NCI-H524 (cell line): ENCODE results near the gene DGCR2.
"Not testable (repeated sequence)": the region's sequence is repeated elsewhere in the genome, so short reads cannot be mapped to it uniquely, and the experiment has no call there.

Experiments
- DNase-seq, 2 experiments: peaks; one replicate each; lab custom pipeline; 2025; lab: John Stamatoyannopoulos, UW

Gene DGCR2

GRCh38 chr22:19040888-19041703, 81.1 kb downstream of the DGCR2 start:
- no peak for DNase-seq

GRCh38 chr22:19040391-19040861, 81.8 kb downstream of the DGCR2 start:
- DNase-seq: no peak

GRCh38 chr22:19039796-19040280, 82.4 kb downstream of the DGCR2 start:
- DNase-seq: no peak

- DNase-seq: no peak
Measured at GRCh38 chr22:19039448-19039780, 82.8 kb downstream of the DGCR2 start.

DNA sequence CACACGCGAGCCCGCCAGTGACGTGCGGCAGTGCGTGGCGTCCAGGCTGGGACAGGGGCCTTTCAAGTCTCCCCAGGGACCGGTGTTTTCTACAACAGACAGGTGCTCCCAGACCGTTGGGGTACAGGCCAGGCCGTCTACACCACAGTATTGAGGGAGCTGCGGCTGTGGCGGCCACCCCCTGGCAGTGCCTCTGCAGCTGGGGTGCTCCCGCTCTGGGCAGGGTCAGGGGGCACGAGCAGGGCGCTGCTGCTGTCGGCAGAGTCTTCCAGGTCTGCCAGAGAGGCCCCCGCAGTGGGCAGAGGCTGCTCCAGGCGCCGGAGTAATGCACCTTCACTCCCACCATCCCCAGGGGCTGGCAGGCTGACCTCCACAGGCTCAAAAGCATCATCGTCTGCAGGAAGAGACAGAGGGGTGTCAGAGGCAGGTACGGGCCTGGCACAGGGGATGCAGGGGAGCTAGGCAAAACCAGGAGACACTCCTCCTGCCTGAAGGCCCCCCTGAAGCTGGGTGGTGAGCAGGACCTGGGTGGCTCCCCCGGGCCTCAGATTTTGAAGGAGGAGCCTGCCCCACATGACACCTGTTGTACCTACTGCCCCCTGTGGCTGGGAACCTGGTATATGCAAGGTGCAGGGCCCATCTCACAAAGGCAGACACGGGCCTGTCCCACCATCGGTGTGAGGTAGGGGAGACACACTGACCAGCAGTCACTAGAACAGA, 83.3 kb downstream of the DGCR2 start:
- DNase-seq: no peak

DNA sequence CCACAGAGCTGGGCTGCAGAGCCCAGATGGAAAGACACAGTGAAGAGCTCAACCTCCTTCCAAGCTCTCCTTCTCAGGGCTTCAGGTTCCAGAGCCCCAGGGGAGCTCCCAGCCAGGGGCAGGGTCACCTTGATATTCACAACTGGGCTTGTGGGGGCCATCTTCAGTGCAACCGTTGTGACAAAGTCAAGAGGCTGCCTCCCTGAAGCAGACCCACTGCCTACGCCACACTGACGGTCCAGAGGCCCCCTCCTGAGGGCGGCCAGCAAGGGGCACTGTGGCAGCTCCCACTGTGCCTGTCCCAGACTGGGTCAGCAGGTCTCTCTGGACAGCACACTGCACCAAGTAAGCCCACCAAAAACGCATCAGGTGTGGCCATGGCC, 84.1 kb downstream of the DGCR2 start:
- DNase-seq: no peak

DNA sequence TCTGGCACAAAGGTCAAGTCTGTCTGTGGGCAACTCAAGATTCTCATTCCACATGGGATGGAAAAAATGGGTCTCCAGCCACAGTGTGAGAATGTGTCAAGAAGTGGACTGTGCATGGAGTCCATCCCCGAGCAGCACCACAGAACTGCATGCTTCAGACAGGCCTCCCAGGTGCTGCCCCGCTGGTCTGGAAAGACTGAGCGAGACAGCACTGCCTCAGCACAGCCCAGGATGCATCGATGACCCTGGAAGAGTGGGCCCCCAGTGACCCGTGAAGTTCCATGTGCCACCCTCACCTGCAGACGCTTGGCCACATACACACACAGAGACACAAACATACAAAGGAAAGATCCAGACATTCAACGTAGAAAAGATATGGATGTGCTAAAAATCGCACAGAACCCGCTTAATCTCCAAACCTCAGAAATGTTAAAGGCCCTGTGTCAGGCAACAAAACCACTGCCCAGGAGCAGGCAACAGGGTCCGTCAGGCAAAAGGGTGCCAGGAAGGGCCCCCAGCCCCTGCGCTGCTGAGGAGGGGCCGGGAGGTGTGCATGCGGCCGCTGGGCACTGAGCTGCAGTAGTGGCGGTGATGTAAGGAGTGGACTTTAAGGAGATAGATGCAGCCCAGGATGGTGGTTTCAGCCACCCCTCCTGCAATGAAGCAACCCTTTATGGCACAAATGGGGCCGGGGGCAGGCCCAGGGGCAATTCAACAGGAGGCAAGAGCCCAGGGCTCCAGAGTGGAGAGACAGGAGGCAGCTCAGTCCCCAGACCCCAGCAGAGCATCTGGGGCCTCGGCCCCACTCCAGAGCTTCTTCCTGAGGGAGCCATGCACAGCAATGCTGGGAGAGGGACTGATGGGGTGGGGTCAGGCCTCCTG, 84.7 kb downstream of the DGCR2 start:
- DNase-seq: no peak

DNA sequence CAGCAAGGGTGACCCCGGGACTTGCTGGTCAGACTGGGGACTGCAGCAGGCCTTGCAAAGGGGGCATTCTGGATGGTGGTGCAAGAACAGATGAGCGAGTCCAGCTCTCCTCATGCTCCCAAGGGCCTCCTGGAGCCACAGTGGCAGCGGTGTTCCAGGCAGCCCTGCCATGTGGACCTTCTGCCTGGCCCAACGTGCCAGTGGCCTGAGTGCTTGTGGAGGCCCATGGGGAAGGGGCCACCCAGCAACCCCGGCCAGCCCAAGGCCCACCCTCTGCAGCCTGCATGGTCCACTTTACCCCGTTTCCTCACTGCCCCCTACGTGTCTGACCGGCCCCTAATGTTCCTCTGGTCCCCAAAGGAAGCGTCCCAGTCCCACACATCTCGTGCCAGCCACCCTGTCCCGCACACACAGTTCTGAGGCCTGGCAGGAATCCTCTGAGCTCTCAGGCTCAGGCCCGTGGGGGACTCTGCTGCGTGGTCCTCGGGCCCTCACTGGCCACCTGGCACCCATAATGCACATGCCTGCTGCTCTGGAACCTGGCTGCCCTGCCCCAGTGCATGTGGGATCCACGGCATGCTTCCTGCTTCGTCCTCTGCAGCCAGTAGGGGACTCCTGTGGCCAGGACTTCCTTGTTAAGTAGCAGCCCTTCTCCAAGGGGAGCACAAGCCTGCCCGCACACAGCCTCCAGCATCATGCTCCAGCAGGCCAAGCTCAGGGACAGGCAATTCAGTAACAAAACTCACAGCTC, 85.5 kb downstream of the DGCR2 start:
- peak; percentile 27 to 72 for DNase-seq

DNA sequence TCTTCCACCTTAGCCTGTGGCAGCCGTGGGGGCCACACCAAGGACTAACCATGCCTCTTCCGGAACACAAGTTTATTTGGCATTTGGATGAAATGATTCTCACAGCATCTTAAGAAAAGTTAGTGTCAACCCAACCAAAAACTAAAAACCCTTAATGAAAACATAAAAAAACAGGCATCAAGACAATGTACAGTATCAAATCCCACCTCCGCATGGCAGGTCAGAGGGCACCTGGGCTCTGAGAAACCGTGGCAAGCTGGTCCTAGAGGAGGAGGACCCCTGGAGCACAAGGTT, 86.0 kb downstream of the DGCR2 start:
- DNase-seq: no peak

GRCh38 chr22:19035474-19036228, 86.6 kb downstream of the DGCR2 start:
- DNase-seq: peak; percentile 87 to 98

DNA sequence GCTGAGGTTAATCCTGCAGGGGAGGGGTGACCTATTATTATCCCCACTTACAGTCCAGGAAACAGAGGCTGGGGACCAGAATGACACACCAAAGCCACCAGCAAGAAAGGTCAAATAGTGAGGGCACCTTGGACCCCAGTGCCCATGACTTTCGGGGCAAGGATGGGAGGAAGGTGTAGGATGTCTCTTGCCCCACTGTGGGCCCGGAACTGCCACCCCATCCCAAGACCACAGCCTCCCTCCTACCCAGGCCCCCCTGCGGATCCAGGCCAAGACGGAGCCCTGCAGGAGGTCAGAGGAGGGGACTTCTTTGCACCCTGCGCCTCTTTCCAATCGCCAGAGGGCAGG, 87.1 kb downstream of the DGCR2 start:
- DNase-seq: not testable (repeated sequence)

- DNase-seq: not testable (repeated sequence)
Measured at GRCh38 chr22:19034724-19035120, 87.5 kb downstream of the DGCR2 start.

DNA sequence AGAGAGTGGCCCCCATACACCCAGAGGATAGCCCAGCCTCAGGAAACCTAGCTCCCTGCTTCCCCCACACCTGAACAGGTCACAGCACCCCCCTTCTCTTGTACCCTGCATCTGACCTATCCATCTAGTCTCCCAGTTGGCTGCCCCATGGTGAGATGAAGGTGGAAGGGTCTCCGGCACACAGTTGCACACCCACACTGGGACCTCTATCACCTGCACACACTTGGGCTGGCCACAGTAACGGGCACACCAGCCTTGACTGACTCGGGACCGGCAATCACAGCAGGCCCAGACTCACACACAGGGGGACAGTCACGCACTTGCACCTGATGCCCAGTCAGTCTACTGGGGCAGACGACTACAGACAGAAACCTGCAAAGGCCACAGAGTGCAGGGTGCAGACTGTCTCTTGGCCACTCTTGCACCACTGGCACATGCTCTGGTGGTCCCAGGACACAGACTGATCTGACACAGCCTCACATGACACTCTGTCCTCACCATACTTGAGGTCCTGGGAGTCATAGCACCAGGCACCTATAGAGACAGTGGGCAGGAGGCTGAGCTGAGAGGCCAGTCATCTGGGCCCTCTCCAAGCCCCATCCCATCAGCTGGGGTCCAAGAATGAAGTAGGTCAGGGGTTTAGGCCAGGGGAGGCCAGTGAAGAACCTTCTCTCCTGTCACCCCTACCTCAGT, 88.0 kb downstream of the DGCR2 start:
- not testable (repeated sequence) for DNase-seq

- not testable (repeated sequence) for DNase-seq
Measured at GRCh38 chr22:19033568-19033905, 88.7 kb downstream of the DGCR2 start.

DNA sequence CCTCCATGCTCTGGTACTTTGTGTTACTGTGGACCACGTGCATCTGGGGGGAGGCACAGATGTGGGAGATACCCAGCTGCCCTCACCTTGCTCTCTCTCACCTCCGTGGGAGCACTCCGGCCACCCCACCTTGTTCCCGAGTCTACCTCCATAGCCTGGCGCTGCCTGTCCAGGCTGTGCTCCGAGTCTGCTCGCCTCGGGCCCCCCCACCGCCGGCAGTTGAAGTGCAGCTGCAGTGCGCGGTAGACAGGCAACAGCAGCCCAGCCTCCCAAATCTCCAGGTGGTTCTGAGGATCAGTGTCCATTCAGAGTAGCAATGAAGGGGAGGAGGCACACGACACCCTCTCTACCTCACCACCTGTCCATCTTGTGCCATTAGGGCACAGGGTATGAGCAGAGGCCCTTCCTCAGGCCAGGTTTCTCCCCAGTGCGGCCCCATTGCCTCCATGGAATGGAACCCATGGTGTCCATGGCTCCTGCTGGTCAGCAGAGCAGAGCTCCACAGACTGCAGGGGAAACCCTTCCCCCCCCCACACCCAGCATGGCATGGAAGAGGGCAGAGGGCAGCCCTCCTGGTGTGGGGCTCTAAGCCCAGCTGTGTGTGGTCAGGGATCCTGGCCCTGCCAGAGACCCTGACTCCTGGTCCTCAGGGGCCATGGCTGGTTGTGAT, 89.2 kb downstream of the DGCR2 start:
- DNase-seq: peak in 1 of 2 experiments; percentile 51

DNA sequence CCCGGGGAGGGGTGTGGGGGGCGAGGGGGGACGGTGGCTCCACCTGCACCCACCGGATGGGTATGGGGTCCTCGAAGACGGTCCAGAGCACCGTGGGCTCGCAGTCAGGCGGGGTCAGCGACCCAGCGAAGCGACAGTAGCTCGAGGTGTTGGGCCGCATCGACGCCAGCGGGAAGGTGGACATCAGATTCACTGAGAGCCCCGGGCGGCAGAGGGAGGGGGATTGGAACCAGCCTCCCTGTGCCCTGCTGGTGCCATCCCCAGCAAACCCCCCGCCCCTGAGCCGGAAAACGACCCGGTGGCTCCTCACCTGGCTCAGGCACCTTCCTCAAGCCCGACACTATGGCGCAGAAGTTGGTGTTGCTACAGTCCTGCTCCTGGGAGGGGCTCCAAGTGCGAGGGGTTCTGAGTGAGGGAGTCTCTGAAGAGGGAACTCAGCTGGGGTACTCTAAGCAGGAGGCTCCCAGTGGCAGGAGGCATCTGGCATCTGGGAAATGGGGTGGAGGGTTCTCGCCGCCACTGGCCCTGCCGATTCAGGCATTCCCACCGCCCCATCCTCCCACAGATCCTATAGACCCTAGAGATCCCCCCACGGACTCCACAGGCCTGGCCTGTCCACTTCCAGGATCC, 89.9 kb downstream of the DGCR2 start:
- not testable (repeated sequence) for DNase-seq

DNA sequence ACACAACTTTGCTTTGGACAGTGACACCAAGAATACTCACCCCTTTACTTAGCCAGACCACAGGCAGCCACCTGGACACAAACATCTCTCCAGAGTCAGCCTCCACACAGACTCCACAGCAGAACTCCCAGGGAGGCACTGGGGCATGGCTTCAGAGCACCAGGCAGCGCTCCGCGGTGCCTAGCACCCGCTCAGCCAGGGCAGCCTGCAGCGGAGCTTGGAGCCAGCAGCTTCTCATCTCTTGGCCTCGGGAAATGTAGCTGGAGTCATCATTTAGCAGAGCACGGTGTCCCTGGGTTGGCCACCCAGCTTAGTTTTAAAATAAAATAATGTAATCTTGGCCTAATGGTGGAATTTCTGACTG, 91.3 kb downstream of the DGCR2 start:
- DNase-seq: not testable (repeated sequence)

DNA sequence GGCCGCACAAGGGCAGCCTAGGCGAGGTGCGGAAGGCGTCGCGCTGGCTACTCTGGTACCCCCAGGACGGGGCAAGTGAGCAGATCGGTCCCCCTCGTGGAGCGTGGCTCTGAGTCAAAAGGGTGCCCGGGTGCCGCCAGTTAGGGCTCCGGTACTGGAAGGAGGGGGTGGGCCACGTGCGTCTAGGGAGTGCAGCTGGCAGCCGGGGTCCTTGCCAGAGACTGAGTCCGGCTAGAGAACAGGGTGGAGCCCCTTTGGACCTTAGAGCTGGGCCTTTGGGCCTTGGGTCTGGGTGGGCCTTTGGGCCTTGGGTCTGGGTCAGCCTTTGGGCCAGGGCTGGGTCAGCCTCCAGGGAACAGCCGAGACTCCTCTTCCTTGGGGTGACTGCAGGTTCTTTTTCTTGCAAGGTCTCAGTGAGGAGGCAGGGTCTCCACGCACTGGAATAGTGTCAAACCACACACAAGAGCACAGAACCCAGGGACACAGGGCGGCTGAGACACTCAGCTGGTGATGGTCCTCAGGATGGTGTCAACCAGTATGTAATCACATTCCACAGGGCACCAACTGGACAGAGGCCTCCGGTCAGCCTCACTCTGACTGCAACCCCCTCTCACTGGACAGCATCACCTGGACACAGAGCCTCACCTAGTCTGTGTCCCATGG, 91.9 kb downstream of the DGCR2 start:
- not testable (repeated sequence) for DNase-seq
